Uterus (tissue), 4 donors: ENCODE measurements around the gene FNDC1. TPM values are rescaled to one million over a fixed set of nuclear protein-coding genes. Genes with fewer than 3 reads are reported as not detected.

Experiments
- DNase-seq, 2 donors: peaks; one replicate each; pipeline ENCODE4 v3.0.0-alpha.2; 2019 to 2020
- H3K27ac ChIP-seq, 2 donors: fragments of 200-600 bp; sonication (generic); 1 replicate in 1 of 2; 2 replicates in 1 of 2; pipeline ENCODE4 v1.5.1; 2016 to 2018
- H3K27me3 ChIP-seq, 2 donors: fragments of 200-600 bp; sonication (generic); one replicate each; pipeline ENCODE4 v1.5.1; 2018 to 2019; ENCODE audit warnings: control low read depth in 1 of 2
- H3K36me3 ChIP-seq, 2 donors: fragments of 200-600 bp; sonication (generic); one replicate each; pipeline ENCODE4 v1.5.1; 2019; ENCODE audit warnings: control low read depth in 1 of 2
- H3K4me1 ChIP-seq, 2 donors: fragments of 200-600 bp; sonication (generic); one replicate each; pipeline ENCODE4 v1.5.1; 2018 to 2019; ENCODE audit warnings: control low read depth in 1 of 2
- H3K4me3 ChIP-seq, 2 donors: fragments of 200-600 bp; sonication (generic); 1 replicate in 1 of 2; 2 replicates in 1 of 2; pipeline ENCODE4 v1.5.1; 2018 to 2019; ENCODE audit warnings: mild to moderate bottlenecking in 1 of 2
- H3K9me3 ChIP-seq, 2 donors: fragments of 200-600 bp; sonication (generic); one replicate each; pipeline ENCODE4 v1.5.1; 2019; ENCODE audit warnings: control low read depth in 1 of 2
- POLR2A ChIP-seq, 2 donors: fragments of 450-650 bp; IDR thresholded peaks; one replicate each; pipeline ENCODE4 v1.6.1; 2016; ENCODE audit warnings: antibody characterized with exemption in 2 of 2, mild to moderate bottlenecking in 1 of 2, moderate library complexity in 1 of 2
- intact Hi-C: fragments of 100-400 bp; cut with DNase I; formaldehyde crosslinking; loops from one replicate; pipeline ENCODE4 v1.15.1; 2023; ENCODE audit warnings: low total_unique reads
- total RNA-seq, 4 donors: library from RNA; depleted of rRNA in 3 of 4; stranded (reverse); fragments of >200 nt in 3 of 4; gene quantifications; one replicate each; pipeline versions ENCODE4 v1.1.0 to v1.2.4, GENCODE V29; 2014 to 2023
- TF ChIP-seq, protein P1 (sequence below), 4 experiments: fragments of 200-600 bp in 2 of 4; fragments of 450-650 bp in 2 of 4; sonication (generic) in 2 of 4; IDR thresholded peaks; one replicate each; pipeline ENCODE4 v1.5.1; 2016 to 2019; ENCODE audit warnings: antibody characterized with exemption in 4 of 4, mild to moderate bottlenecking in 2 of 4, moderate library complexity in 1 of 4
- donor health status: DM: yes; HTN: yes; CAD: no.

The FNDC1 gene
- total RNA-seq, 4 donors from 2014 or later, result 0.26 to 28.1 (median 0.55) TPM; not detected in 1

DNA sequence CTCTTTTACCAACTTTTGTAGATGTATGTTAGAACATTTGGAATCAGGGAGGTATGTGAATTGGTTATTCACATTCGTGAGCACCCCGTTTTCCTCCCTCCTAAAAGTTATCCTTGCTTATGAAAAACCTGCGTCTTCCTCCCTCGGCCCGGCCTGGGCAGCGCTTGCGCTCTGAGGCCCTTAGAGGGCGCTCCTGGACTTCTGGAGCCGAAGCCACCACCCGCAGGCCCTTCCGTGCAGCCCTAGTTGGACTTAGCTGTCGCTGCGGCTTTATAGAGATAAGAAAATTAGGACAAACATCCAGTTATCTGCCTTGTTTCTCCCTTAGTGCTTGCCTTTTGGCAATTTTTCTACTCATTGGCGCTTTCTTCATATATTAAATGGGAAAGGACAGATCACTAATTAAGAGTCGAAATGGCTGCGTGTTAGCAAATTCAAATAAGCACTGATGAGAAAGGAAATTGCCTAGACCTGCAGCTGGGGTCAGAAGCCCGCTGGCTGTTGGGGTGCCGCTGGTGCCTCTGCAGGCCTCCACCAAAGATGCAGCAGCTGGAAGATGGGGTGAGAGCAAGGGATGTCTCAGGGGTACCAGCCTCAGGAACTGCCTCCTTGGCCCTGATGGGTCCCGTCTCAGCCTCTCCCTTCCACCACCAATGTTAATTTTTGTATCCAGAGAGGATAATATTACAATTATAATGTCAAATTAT, 5.2 kb downstream of the FNDC1 start:
- no peak overlapping the region for H3K27ac ChIP-seq
- H3K27me3 ChIP-seq, result no peaks in the 10 kb centered on the region
- intact Hi-C loops, result no loop called here
- H3K4me3 ChIP-seq, result no peak overlapping the region
- H3K4me1 ChIP-seq, result no peaks in the 10 kb centered on the region
- TF ChIP-seq, protein P1, sequence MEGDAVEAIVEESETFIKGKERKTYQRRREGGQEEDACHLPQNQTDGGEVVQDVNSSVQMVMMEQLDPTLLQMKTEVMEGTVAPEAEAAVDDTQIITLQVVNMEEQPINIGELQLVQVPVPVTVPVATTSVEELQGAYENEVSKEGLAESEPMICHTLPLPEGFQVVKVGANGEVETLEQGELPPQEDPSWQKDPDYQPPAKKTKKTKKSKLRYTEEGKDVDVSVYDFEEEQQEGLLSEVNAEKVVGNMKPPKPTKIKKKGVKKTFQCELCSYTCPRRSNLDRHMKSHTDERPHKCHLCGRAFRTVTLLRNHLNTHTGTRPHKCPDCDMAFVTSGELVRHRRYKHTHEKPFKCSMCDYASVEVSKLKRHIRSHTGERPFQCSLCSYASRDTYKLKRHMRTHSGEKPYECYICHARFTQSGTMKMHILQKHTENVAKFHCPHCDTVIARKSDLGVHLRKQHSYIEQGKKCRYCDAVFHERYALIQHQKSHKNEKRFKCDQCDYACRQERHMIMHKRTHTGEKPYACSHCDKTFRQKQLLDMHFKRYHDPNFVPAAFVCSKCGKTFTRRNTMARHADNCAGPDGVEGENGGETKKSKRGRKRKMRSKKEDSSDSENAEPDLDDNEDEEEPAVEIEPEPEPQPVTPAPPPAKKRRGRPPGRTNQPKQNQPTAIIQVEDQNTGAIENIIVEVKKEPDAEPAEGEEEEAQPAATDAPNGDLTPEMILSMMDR (IDR thresholded peaks at IDR 0.05), result peak; percentile 65 to 77 (median 71)
- no peak for TF ChIP-seq POLR2A (IDR thresholded peaks at IDR 0.05)
- H3K36me3 ChIP-seq, result no peaks in the 10 kb centered on the region
- H3K9me3 ChIP-seq, result no peaks in the 10 kb centered on the region
- DNase-seq, result peak in 1 of 2 donors; percentile 64

DNA sequence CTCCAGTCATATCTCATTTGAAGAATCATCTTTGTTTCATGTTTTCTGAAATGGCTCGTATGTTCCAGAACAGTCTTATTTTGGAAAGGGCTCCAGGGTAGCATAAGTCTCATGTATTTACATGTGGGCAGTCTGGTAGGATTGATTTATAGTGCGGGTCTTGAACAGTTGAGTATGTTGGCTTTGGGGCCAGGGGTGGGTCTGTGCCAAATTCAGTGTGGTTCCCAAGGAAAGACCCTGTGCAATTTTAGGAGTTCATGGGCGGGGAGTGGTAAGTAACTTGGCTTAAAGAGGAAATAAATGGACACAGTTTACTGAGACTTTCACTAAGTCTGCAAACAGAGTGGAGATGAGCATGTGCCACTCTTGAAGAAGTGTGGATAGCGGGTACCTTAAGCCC, 7.7 kb downstream of the FNDC1 start:
- no peaks in the 10 kb centered on the region for H3K4me1 ChIP-seq
- no peaks in the 10 kb centered on the region for H3K27me3 ChIP-seq
- intact Hi-C loops, result no loop called here
- H3K36me3 ChIP-seq, result no peaks in the 10 kb centered on the region
- H3K27ac ChIP-seq, result no peak overlapping the region
- H3K9me3 ChIP-seq, result no peaks in the 10 kb centered on the region
- TF ChIP-seq, protein P1 (IDR thresholded peaks at IDR 0.05), result no peak
- TF ChIP-seq POLR2A (IDR thresholded peaks at IDR 0.05), result no peak
- no peak for DNase-seq
- no peak overlapping the region for H3K4me3 ChIP-seq

DNA sequence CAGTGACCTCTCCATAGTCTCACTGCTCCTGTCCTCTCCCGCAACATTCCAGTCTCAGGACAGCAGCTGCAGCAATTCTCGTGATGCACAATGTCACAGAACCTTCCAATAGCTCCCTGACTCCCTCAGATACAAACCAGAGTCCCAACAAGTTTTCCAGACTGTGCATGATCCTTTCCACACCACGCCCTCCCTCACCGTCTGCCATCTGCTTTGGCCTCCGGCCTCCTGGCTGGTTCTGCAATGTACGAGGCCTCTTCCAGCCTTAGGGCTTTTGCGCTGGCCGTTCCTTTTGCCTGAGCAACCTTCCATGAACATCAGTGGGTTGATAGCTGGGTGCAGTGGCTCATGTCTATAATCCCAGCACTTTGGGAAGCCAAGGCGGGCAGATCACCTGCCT, 9.6 kb downstream of the FNDC1 start:
- H3K4me1 ChIP-seq, result no peaks in the 10 kb centered on the region
- TF ChIP-seq POLR2A (IDR thresholded peaks at IDR 0.05), result no peak
- TF ChIP-seq, protein P1 (IDR thresholded peaks at IDR 0.05), result no peak
- intact Hi-C loops, result no loop called here

DNA sequence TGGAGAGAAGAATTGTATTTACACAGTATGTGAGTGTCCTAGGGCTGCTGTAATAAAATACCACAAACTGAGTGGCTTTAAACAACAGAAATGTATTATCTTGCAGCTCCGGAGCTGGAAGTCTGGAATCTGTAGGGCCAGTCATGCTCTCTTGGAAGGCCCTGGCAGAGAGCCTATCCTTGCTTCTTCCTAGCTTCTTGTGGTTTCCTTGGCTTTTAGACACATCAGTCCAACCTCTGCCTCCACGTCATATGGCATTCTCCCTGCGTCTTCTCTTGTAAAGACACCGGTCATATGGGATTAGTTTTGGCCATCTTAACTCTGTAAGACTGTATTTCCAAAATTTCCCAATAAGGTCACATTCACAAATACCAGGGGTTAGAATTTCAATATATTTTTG, 10.8 kb downstream of the FNDC1 start:
- H3K4me1 ChIP-seq, result no peaks in the 10 kb centered on the region
- no peak for DNase-seq
- no peak for TF ChIP-seq POLR2A (IDR thresholded peaks at IDR 0.05)
- TF ChIP-seq, protein P1 (IDR thresholded peaks at IDR 0.05), result no peak
- H3K27ac ChIP-seq, result no peak overlapping the region
- no peaks in the 10 kb centered on the region for H3K27me3 ChIP-seq
- H3K9me3 ChIP-seq, result no peaks in the 10 kb centered on the region
- intact Hi-C loops, result no loop called here
- no peak overlapping the region for H3K4me3 ChIP-seq
- H3K36me3 ChIP-seq, result no peaks in the 10 kb centered on the region

More for the DNA sequence above, 9.6 kb downstream of the FNDC1 start:
- Histone ChIP-seq H3K27me3 (no peaks in the 10 kb centered on the region), H3K36me3 (no peaks in the 10 kb centered on the region), H3K4me3 (no peak overlapping the region), H3K9me3 (no peaks in the 10 kb centered on the region), H3K27ac (no peak overlapping the region)
- DNase-seq, result no peak

DNA sequence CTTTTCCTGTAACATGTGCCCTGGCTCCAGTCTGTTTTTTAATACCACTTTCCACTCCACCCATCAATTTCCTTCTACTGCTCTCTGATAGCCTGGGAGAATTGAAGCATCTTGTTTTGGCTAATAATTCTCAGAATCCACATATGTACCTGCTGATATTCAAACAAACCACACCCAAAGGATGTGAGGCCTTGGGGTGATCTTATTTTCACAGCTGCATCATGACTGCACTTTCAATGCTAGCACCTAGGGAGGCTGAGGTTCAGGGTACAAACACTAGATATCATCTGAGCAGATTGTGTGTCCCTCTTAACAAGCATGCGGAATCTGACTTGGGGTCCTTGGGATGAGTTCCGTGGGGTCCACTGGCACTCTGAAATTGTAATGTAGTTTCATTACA, 12.7 kb downstream of the FNDC1 start:
- no peak for DNase-seq
- intact Hi-C loops, result no loop called here
- H3K9me3 ChIP-seq, result no peaks in the 10 kb centered on the region
- no peaks in the 10 kb centered on the region for H3K4me1 ChIP-seq
- H3K27me3 ChIP-seq, result no peaks in the 10 kb centered on the region
- H3K36me3 ChIP-seq, result no peaks in the 10 kb centered on the region
- H3K4me3 ChIP-seq, result no peak overlapping the region
- TF ChIP-seq, protein P1 (IDR thresholded peaks at IDR 0.05), result no peak
- no peak overlapping the region for H3K27ac ChIP-seq
